ENCODE data around the gene XYLT1.

- TF ChIP-seq OSR2 (tag by site-specific recombination; IDR thresholded peaks at IDR 0.05), result no peak
- TF ChIP-seq, protein P1, sequence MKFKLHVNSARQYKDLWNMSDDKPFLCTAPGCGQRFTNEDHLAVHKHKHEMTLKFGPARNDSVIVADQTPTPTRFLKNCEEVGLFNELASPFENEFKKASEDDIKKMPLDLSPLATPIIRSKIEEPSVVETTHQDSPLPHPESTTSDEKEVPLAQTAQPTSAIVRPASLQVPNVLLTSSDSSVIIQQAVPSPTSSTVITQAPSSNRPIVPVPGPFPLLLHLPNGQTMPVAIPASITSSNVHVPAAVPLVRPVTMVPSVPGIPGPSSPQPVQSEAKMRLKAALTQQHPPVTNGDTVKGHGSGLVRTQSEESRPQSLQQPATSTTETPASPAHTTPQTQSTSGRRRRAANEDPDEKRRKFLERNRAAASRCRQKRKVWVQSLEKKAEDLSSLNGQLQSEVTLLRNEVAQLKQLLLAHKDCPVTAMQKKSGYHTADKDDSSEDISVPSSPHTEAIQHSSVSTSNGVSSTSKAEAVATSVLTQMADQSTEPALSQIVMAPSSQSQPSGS (tag by site-specific recombination; IDR thresholded peaks at IDR 0.05; ENCODE audit: low read depth), result no peak
- TF ChIP-seq ZBTB48 (tag by site-specific recombination; IDR thresholded peaks at IDR 0.05), result no peak
- TF ChIP-seq, protein P2, sequence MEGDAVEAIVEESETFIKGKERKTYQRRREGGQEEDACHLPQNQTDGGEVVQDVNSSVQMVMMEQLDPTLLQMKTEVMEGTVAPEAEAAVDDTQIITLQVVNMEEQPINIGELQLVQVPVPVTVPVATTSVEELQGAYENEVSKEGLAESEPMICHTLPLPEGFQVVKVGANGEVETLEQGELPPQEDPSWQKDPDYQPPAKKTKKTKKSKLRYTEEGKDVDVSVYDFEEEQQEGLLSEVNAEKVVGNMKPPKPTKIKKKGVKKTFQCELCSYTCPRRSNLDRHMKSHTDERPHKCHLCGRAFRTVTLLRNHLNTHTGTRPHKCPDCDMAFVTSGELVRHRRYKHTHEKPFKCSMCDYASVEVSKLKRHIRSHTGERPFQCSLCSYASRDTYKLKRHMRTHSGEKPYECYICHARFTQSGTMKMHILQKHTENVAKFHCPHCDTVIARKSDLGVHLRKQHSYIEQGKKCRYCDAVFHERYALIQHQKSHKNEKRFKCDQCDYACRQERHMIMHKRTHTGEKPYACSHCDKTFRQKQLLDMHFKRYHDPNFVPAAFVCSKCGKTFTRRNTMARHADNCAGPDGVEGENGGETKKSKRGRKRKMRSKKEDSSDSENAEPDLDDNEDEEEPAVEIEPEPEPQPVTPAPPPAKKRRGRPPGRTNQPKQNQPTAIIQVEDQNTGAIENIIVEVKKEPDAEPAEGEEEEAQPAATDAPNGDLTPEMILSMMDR (tag by site-specific recombination; IDR thresholded peaks at IDR 0.05), result no peak
- no peak for TF ChIP-seq ZNF391 (tag by site-specific recombination; IDR thresholded peaks at IDR 0.05; ENCODE audit: borderline replicate concordance, low read depth)
- TF ChIP-seq TCF7L2 (IDR thresholded peaks at IDR 0.05; ENCODE audit: borderline replicate concordance, low read depth, low read length), result no peak
These were observed 33.5 kb downstream of the XYLT1 start for GRCh38 chr16:17437127-17437720.

Measured in HEK293 (cell line).